Activated T-helper 17 cell treated with anti-CD3 and anti-CD28 coated beads, Interleukin-2, amount 50 U/mL, for 72 hours (primary cell): ENCODE measurements around the gene OAT. TPM values are rescaled to one million over a fixed set of nuclear protein-coding genes. Genes with fewer than 3 reads are reported as not detected.
A peak's percentile ranks its signal among the peaks of the same experiment; 100 is the strongest.

Source experiments
- ATAC-seq: fragments of 150-1000 bp; cut with Tn5 transposase; replicated peaks from 2 replicates; pipeline ENCODE4 v1.10.0; 2021; ENCODE audit warnings: mild to moderate bottlenecking, moderate library complexity
- H3K27ac Mint-ChIP-seq: one replicate; pipeline ENCODE4 v1.8.0; 2022; ENCODE audit warnings: mixed read lengths
- H3K27me3 Mint-ChIP-seq: one replicate; pipeline ENCODE4 v1.8.0; 2022; ENCODE audit warnings: mixed read lengths
- H3K36me3 Mint-ChIP-seq: one replicate; pipeline ENCODE4 v1.8.0; 2022; ENCODE audit warnings: low read depth, mild to moderate bottlenecking, mixed read lengths
- H3K4me1 Mint-ChIP-seq: one replicate; pipeline ENCODE4 v1.8.0; 2022; ENCODE audit warnings: mixed read lengths
- H3K4me3 Mint-ChIP-seq: one replicate; pipeline ENCODE4 v1.8.0; 2022; ENCODE audit warnings: mild to moderate bottlenecking, mixed read lengths
- H3K9me3 Mint-ChIP-seq: one replicate; pipeline ENCODE4 v1.8.0; 2022; ENCODE audit warnings: mixed read lengths
- total RNA-seq, 2 donors: library from RNA; stranded (reverse); gene quantifications; one replicate each; pipeline ENCODE4 v1.2.3, GENCODE V29; 2022

The OAT gene
- total RNA-seq = 10 to 100 TPM; 21.0 to 35.6 TPM

GRCh38 chr10:124418726-124419501 is at the start of gene OAT:
Gene OAT (minus strand): TSS chr10:124418923. CDS start chr10:124412171, 6,752 bp downstream.
- peak within 1 kb of the TSS; percentile 83 for H3K4me3 Mint-ChIP-seq
- H3K27me3 Mint-ChIP-seq = peaks cover 6% of the 10 kb centered on the region
- H3K9me3 Mint-ChIP-seq = no peaks in the 10 kb centered on the region
- H3K27ac Mint-ChIP-seq = no peak within 1 kb of the TSS
- ATAC-seq = peak; percentile 98
- H3K36me3 Mint-ChIP-seq = no peaks in the 10 kb centered on the region
- H3K4me1 Mint-ChIP-seq = peaks cover 4% of the 10 kb centered on the region

- H3K27ac Mint-ChIP-seq = no peak overlapping the region
- peaks cover 21% of the 10 kb centered on the region for H3K4me1 Mint-ChIP-seq
- H3K9me3 Mint-ChIP-seq = no peaks in the 10 kb centered on the region
- no peak overlapping the region for H3K4me3 Mint-ChIP-seq
- H3K36me3 Mint-ChIP-seq = no peaks in the 10 kb centered on the region
- ATAC-seq = no peak
- H3K27me3 Mint-ChIP-seq = no peaks in the 10 kb centered on the region
Measured at GRCh38 chr10:124467165-124467564, 48.4 kb upstream of the OAT start.

GRCh38 chr10:124465777-124466488 is 47.2 kb upstream of the OAT start:
- H3K27ac Mint-ChIP-seq = peak overlapping the region; percentile 66
- H3K4me1 Mint-ChIP-seq = peaks cover 26% of the 10 kb centered on the region
- no peaks in the 10 kb centered on the region for H3K36me3 Mint-ChIP-seq
- peak overlapping the region; percentile 60 for H3K4me3 Mint-ChIP-seq
- no peak for ATAC-seq
- peaks cover 4% of the 10 kb centered on the region for H3K9me3 Mint-ChIP-seq
- no peaks in the 10 kb centered on the region for H3K27me3 Mint-ChIP-seq

- peaks cover 26% of the 10 kb centered on the region for H3K4me1 Mint-ChIP-seq
- peak overlapping the region; percentile 66 for H3K27ac Mint-ChIP-seq
- H3K4me3 Mint-ChIP-seq = peak overlapping the region; percentile 60
- H3K36me3 Mint-ChIP-seq = no peaks in the 10 kb centered on the region
- H3K9me3 Mint-ChIP-seq = peaks cover 4% of the 10 kb centered on the region
- H3K27me3 Mint-ChIP-seq = no peaks in the 10 kb centered on the region
- no peak for ATAC-seq
Measured at GRCh38 chr10:124465003-124465776, 46.5 kb upstream of the OAT start.

- H3K9me3 Mint-ChIP-seq = peaks cover 4% of the 10 kb centered on the region
- H3K27ac Mint-ChIP-seq = peak overlapping the region; percentile 66
- peak overlapping the region; percentile 60 for H3K4me3 Mint-ChIP-seq
- no peaks in the 10 kb centered on the region for H3K27me3 Mint-ChIP-seq
- no peak for ATAC-seq
- no peaks in the 10 kb centered on the region for H3K36me3 Mint-ChIP-seq
- H3K4me1 Mint-ChIP-seq = peaks cover 26% of the 10 kb centered on the region
Measured at GRCh38 chr10:124464028-124464965, 45.6 kb upstream of the OAT start.

- Mint-ChIP-seq H3K36me3 (no peaks in the 10 kb centered on the region), H3K4me1 (peaks cover 26% of the 10 kb centered on the region), H3K4me3 (peak overlapping the region; percentile 78), H3K9me3 (peaks cover 4% of the 10 kb centered on the region), H3K27ac (peak overlapping the region; percentile 82), H3K27me3 (peaks cover 4% of the 10 kb centered on the region)
- ATAC-seq = no peak
Measured at GRCh38 chr10:124462348-124462695, 43.6 kb upstream of the OAT start.

GRCh38 chr10:124461642-124462347 is 43.1 kb upstream of the OAT start, which contains the start of gene LHPP:
Gene LHPP (plus strand): TSS chr10:124461823. CDS start chr10:124461863, 40 bp downstream.
- H3K9me3 Mint-ChIP-seq = peaks cover 4% of the 10 kb centered on the region
- H3K27ac Mint-ChIP-seq = peak within 1 kb of the TSS; percentile 82
- peak within 1 kb of the TSS; percentile 78 for H3K4me3 Mint-ChIP-seq
- peak; percentile 99 for ATAC-seq
- H3K27me3 Mint-ChIP-seq = peaks cover 6% of the 10 kb centered on the region
- peaks cover 26% of the 10 kb centered on the region for H3K4me1 Mint-ChIP-seq
- H3K36me3 Mint-ChIP-seq = no peaks in the 10 kb centered on the region

GRCh38 chr10:124460144-124460543 is 41.4 kb upstream of the OAT start:
- no peak overlapping the region for H3K27ac Mint-ChIP-seq
- H3K4me3 Mint-ChIP-seq = no peak overlapping the region
- H3K36me3 Mint-ChIP-seq = no peaks in the 10 kb centered on the region
- peaks cover 18% of the 10 kb centered on the region for H3K27me3 Mint-ChIP-seq
- peaks cover 4% of the 10 kb centered on the region for H3K9me3 Mint-ChIP-seq
- H3K4me1 Mint-ChIP-seq = peaks cover 14% of the 10 kb centered on the region
- ATAC-seq = no peak

- peaks cover 24% of the 10 kb centered on the region for H3K27me3 Mint-ChIP-seq
- no peak overlapping the region for H3K27ac Mint-ChIP-seq
- no peak overlapping the region for H3K4me3 Mint-ChIP-seq
- no peak for ATAC-seq
- H3K4me1 Mint-ChIP-seq = peaks cover 7% of the 10 kb centered on the region
- no peaks in the 10 kb centered on the region for H3K36me3 Mint-ChIP-seq
- peaks cover 4% of the 10 kb centered on the region for H3K9me3 Mint-ChIP-seq
Measured at GRCh38 chr10:124459395-124459794, 40.7 kb upstream of the OAT start.

- H3K4me3 Mint-ChIP-seq = no peak overlapping the region
- H3K9me3 Mint-ChIP-seq = peaks cover 4% of the 10 kb centered on the region
- no peaks in the 10 kb centered on the region for H3K36me3 Mint-ChIP-seq
- H3K27ac Mint-ChIP-seq = no peak overlapping the region
- no peak for ATAC-seq
- H3K27me3 Mint-ChIP-seq = peaks cover 27% of the 10 kb centered on the region
- H3K4me1 Mint-ChIP-seq = peaks cover 5% of the 10 kb centered on the region
Measured at GRCh38 chr10:124458889-124459288, 40.2 kb upstream of the OAT start.

GRCh38 chr10:124458473-124458872 is 39.8 kb upstream of the OAT start:
- peaks cover 32% of the 10 kb centered on the region for H3K27me3 Mint-ChIP-seq
- no peaks in the 10 kb centered on the region for H3K36me3 Mint-ChIP-seq
- peaks cover 4% of the 10 kb centered on the region for H3K9me3 Mint-ChIP-seq
- no peak overlapping the region for H3K27ac Mint-ChIP-seq
- no peak overlapping the region for H3K4me3 Mint-ChIP-seq
- H3K4me1 Mint-ChIP-seq = peaks cover 5% of the 10 kb centered on the region
- no peak for ATAC-seq

- Mint-ChIP-seq H3K4me1 (no peaks in the 10 kb centered on the region), H3K27me3 (peaks cover 50% of the 10 kb centered on the region), H3K9me3 (no peaks in the 10 kb centered on the region), H3K27ac (no peak overlapping the region), H3K36me3 (no peaks in the 10 kb centered on the region), H3K4me3 (no peak overlapping the region)
- ATAC-seq = no peak
Measured at GRCh38 chr10:124455441-124455840, 36.7 kb upstream of the OAT start.

- Mint-ChIP-seq H3K4me1 (no peaks in the 10 kb centered on the region), H3K27ac (no peak overlapping the region), H3K4me3 (no peak overlapping the region), H3K36me3 (no peaks in the 10 kb centered on the region), H3K27me3 (peaks cover 56% of the 10 kb centered on the region), H3K9me3 (no peaks in the 10 kb centered on the region)
- ATAC-seq = no peak
Measured at GRCh38 chr10:124453960-124454610, 35.4 kb upstream of the OAT start.
